Occipital lobe (tissue), 3 donors: ENCODE data around the gene RASSF5. TPM values are rescaled to one million over a fixed set of nuclear protein-coding genes. Genes with fewer than 3 reads are reported as not detected.
"Not testable (repeated sequence)": the region's sequence is repeated elsewhere in the genome, so short reads cannot be mapped to it uniquely, and the experiment has no call there.

Source experiments
- DNase-seq: peaks from one replicate; lab custom pipeline; 2025; lab: John Stamatoyannopoulos, UW
- small RNA-seq: library from RNA; depleted of rRNA; stranded (forward); fragments of <200 nt; gene quantifications from one replicate; pipeline ENCODE3, GENCODE V24; 2014
- total RNA-seq: library from RNA; depleted of rRNA; stranded (reverse); fragments of >200 nt; gene quantifications from one replicate; pipeline ENCODE4 v1.2.3, GENCODE V29; 2014

RASSF5 gene
- total RNA-seq, 1 donor from 2014 or later: 0.62 TPM

GRCh38 chr1:206626396-206626795 lies 119.1 kb downstream of the RASSF5 start:
- DNase-seq: not testable (repeated sequence)

- DNase-seq: no peak
Observed at GRCh38 chr1:206628916-206629315, 121.6 kb downstream of the RASSF5 start.

DNA sequence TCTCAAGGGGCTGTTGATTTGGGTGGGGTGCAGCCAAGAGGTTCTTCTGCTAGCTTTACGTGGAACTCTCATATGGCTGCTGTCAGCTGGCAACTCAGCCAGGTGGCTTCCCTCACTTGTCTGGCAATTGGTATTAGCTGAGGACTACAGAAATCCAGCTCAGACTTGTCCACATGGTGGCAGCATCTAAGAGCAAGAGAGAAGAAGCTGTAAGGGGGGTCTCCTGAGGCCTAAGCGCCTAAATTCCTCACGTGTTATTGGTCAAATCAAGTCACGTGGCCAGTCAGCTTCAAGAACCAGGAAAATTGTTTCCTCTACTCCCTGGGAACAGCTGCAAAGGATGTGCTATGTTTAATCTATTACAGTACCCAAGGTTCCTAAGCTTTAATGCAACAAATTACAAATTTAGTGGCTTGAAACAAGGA lies 123.8 kb downstream of the RASSF5 start:
- DNase-seq: no peak

DNA sequence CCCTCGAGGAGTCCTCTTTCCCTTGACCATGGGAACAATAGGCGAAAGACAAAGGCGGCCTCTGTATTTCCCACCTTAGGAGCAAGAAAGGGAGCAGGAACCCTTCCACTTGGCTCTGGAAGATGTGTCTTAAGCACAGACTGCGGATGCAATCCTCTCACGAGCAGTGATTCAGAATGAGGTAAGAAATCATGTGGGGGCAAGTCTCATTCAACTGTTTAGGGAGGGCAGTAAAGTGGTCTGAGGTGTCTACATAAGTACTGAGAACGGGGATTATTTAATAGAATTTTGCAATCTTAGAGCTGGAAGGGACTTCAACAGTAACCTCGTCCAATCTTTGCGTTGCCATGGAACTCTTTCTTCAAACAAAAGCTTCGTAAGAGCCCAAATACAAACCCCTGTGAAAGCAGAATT lies 126.4 kb downstream of the RASSF5 start:
- DNase-seq: no peak

DNA sequence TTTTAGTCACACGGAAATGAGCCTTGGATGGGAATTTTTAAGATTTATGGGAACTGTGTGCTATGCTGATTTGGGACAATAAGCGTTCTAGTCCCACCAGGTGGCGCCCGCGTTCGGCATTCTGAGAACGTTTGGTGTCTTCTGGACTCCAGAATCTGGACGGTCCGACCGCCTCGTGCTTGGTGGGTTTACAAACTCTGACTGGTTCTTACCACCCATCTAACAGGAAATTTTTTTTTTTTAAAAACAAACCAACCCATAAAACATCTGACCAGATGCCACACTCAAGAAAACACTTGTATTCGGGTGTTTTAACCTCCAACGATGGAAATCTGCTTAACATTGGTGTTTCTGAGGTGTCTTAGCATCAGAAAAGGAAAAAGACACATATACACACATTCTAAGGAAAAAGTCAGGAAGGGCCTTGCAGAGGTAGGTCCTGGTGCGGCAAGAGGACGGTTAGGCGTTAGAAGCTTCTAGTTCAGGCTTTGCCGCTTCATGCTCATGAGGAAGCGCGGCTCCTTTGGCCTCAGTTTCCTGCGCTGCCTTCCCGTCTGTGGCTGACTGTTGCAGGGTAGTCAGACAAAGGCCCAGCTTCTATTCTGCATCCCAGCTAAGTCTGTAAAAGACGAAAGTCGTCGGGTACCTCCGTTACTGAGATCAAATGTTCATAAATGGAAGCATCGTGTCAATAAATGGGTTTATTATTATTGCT lies 127.2 kb downstream of the RASSF5 start:
- DNase-seq: peak; percentile 66

- DNase-seq: peak; percentile 93
Observed at GRCh38 chr1:206635080-206635977, 128.0 kb downstream of the RASSF5 start, which contains the start of gene DYRK3. Gene DYRK3 (plus strand): TSS chr1:206635536. CDS start chr1:206635704, 168 bp downstream.

DNA sequence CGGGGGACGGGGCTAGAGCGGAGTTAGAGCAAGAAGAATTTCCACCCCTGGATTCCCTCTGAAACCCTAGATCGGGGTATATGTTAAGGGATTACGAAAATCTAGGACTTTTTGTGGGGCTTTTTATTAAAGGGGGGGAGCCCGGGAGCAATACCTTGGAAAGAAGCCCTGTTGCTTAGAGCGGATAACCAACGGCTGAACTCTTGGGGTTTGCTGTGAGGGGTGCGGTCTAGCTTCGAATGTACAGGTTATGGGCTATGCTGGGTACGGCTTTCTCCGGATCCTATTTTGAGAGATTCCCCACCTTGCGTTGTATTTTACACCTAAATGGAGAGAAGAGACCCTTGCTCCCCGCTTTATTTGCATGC lies 128.6 kb downstream of the RASSF5 start:
- DNase-seq: no peak

GRCh38 chr1:206636671-206637070 lies 129.3 kb downstream of the RASSF5 start:
- no peak for DNase-seq

DNA sequence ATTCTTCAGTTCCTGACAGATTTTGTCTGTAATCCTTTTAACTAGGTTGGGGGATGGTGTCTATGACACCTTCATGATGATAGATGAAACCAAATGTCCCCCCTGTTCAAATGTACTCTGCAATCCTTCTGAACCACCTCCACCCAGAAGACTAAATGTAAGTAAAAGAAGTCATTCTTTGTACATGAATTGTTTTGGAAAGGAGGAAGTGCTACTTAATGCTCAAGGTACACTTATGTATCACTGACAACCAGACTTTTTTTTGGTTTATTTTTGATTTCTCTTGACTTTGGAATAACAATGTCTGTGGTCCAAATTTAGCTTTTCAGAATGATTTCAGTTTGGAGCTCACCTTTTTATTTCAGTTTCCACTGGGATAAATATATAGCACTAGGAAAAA lies 130.3 kb downstream of the RASSF5 start:
- no peak for DNase-seq

Small RNAs within 50 kb of the gene (small RNA-seq; reads per million reads assigned to genes)
- not detected for gene MIR6769B

Other genes with a start within 250 kb of the RASSF5 start
- gene IKBKE, start 37.1 kb upstream of the RASSF5 start, total RNA-seq: 1.1 TPM
- 12.5 TPM for gene EIF2D, start 104.9 kb downstream of the RASSF5 start, total RNA-seq
- 18.2 TPM for gene DYRK3, start 128.0 kb downstream of the RASSF5 start, total RNA-seq
- gene MAPKAPK2, start 177.4 kb downstream of the RASSF5 start, total RNA-seq: 8.1 TPM